Hepatocyte (in vitro differentiated cells): ENCODE data around the gene TRIM44.

Source experiments
- CTCF ChIP-seq: fragments of 200-600 bp; sonication (generic); IDR thresholded peaks from 2 replicates; pipeline ENCODE4 v1.5.1; 2016; ENCODE audit warnings: antibody characterized with exemption, mild to moderate bottlenecking; ENCODE audit not compliant: poor library complexity
- EZH2phosphoT487 ChIP-seq: fragments of 200-600 bp; sonication (generic); IDR thresholded peaks from one replicate; pipeline ENCODE4 v1.6.1; 2018; ENCODE audit warnings: antibody characterized with exemption, mild to moderate bottlenecking, low read depth, moderate library complexity; ENCODE audit not compliant: unreplicated experiment, severe bottlenecking

- TF ChIP-seq CTCF (no peak), EZH2phosphoT487 (no peak)
Observed at GRCh38 chr11:35763301-35763700, 100.7 kb downstream of the TRIM44 start.
